DND-41 (cell line): Measurements from ENCODE around the gene MYO5A.
"Not testable (repeated sequence)": the region's sequence is repeated elsewhere in the genome, so short reads cannot be mapped to it uniquely, and the experiment has no call there.

Experiments
- CTCF ChIP-seq: IDR thresholded peaks from 2 replicates; pipeline ENCODE4 v1.5.1; 2012; ENCODE audit warnings: borderline replicate concordance, low read length, moderate library complexity, mild to moderate bottlenecking; ENCODE audit not compliant: poor library complexity, severe bottlenecking; ENCODE audit errors: extremely low read depth
- EZH2 ChIP-seq: IDR thresholded peaks from 3 replicates; pipeline ENCODE4 v1.6.1; 2012; ENCODE audit warnings: borderline replicate concordance, low read depth, mild to moderate bottlenecking, moderate library complexity, low read length, inconsistent platforms; ENCODE audit not compliant: severe bottlenecking

- not testable (repeated sequence) for TF ChIP-seq CTCF, EZH2
These were observed 45.9 kb upstream of the MYO5A start for GRCh38 chr15:52574623-52575022.
